HG03571 (cell line): ENCODE measurements around the gene ITGAL.
A peak's percentile ranks its signal among the peaks of the same experiment; 100 is the strongest.
"Not testable (repeated sequence)": the region's sequence is repeated elsewhere in the genome, so short reads cannot be mapped to it uniquely, and the experiment has no call there.

Experiments used
- ATAC-seq: cut with Tn5 transposase; IDR thresholded peaks from one replicate; pipeline ENCODE4 v1.9.1; 2021; ENCODE audit not compliant: unreplicated experiment

ITGAL gene

GRCh38 chr16:30472328-30472942 is at the start of gene ITGAL:
Gene ITGAL, plus strand, starts transcription at chr16:30472742. Its CDS starts 96 bp downstream, at chr16:30472838.
- ATAC-seq = peak; percentile 41

GRCh38 chr16:30428055-30428454 is 44.5 kb upstream of the ITGAL start:
- no peak for ATAC-seq

- ATAC-seq = peak; percentile 9
Observed at GRCh38 chr16:30429418-30429677, 43.2 kb upstream of the ITGAL start.

- ATAC-seq = peak; percentile 94
Observed at GRCh38 chr16:30429678-30430427, 42.7 kb upstream of the ITGAL start, which contains the start of gene DCTPP1. Gene DCTPP1, minus strand, starts transcription at chr16:30430030. Its CDS starts 50 bp downstream, at chr16:30429980.

GRCh38 chr16:30430428-30430970 is 42.0 kb upstream of the ITGAL start:
- ATAC-seq = peak; percentile 4

- no peak for ATAC-seq
Observed at GRCh38 chr16:30434852-30435251, 37.7 kb upstream of the ITGAL start.

GRCh38 chr16:30437511-30438046 is 35.0 kb upstream of the ITGAL start:
- ATAC-seq = no peak

GRCh38 chr16:30438835-30439234 is 33.7 kb upstream of the ITGAL start:
- no peak for ATAC-seq

- ATAC-seq = no peak
Observed at GRCh38 chr16:30439720-30440348, 32.7 kb upstream of the ITGAL start.

GRCh38 chr16:30443631-30444030 is 28.9 kb upstream of the ITGAL start:
- ATAC-seq = no peak

- no peak for ATAC-seq
Observed at GRCh38 chr16:30444231-30445148, 28.1 kb upstream of the ITGAL start.

- no peak for ATAC-seq
Observed at GRCh38 chr16:30445149-30445407, 27.5 kb upstream of the ITGAL start.

- ATAC-seq = no peak
Observed at GRCh38 chr16:30445408-30446202, 26.9 kb upstream of the ITGAL start, which contains the start of gene SEPHS2. Gene SEPHS2, minus strand, starts transcription at chr16:30445874. Its CDS starts 147 bp downstream, at chr16:30445727.

- ATAC-seq = no peak
Observed at GRCh38 chr16:30446203-30446595, 26.3 kb upstream of the ITGAL start.

- no peak for ATAC-seq
Observed at GRCh38 chr16:30447512-30448226, 24.9 kb upstream of the ITGAL start.

GRCh38 chr16:30449116-30449435 is 23.5 kb upstream of the ITGAL start:
- ATAC-seq = no peak

GRCh38 chr16:30452709-30453580 is 19.6 kb upstream of the ITGAL start:
- ATAC-seq = not testable (repeated sequence)

GRCh38 chr16:30456302-30456701 is 16.2 kb upstream of the ITGAL start:
- no peak for ATAC-seq

- ATAC-seq = no peak
Observed at GRCh38 chr16:30457256-30457655, 15.3 kb upstream of the ITGAL start.
